NCI-H146 treated with DMSO at 0.1 percent for 48 hours (cell line): ENCODE measurements around the gene SMG6.
A peak's percentile ranks its signal among the peaks of the same experiment; 100 is the strongest.
"Not testable (repeated sequence)": the region's sequence is repeated elsewhere in the genome, so short reads cannot be mapped to it uniquely, and the experiment has no call there.

ENCODE experiments used
- DNase-seq: peaks from one replicate; lab custom pipeline; 2025; ENCODE audit not compliant: unreplicated experiment; lab: John Stamatoyannopoulos, UW

Gene SMG6

GRCh38 chr17:2181206-2181896 is 122.2 kb downstream of the SMG6 start:
- no peak for DNase-seq

GRCh38 chr17:2180768-2181167 is 122.8 kb downstream of the SMG6 start:
- no peak for DNase-seq

- DNase-seq: no peak
Measured at GRCh38 chr17:2179615-2180295, 123.8 kb downstream of the SMG6 start.

- DNase-seq: no peak
Measured at GRCh38 chr17:2178798-2179501, 124.6 kb downstream of the SMG6 start.

GRCh38 chr17:2177235-2177811 is 126.3 kb downstream of the SMG6 start:
- peak; percentile 54 for DNase-seq

GRCh38 chr17:2176499-2177169 is 127.0 kb downstream of the SMG6 start:
- no peak for DNase-seq

GRCh38 chr17:2175294-2175628 is 128.3 kb downstream of the SMG6 start:
- no peak for DNase-seq

GRCh38 chr17:2174468-2175293 is 128.9 kb downstream of the SMG6 start:
- no peak for DNase-seq

GRCh38 chr17:2174014-2174413 is 129.6 kb downstream of the SMG6 start:
- DNase-seq: no peak

GRCh38 chr17:2172999-2173398 is 130.6 kb downstream of the SMG6 start:
- no peak for DNase-seq

- DNase-seq: no peak
Measured at GRCh38 chr17:2172077-2172851, 131.3 kb downstream of the SMG6 start.

- DNase-seq: no peak
Measured at GRCh38 chr17:2171702-2172076, 131.9 kb downstream of the SMG6 start.

GRCh38 chr17:2170023-2170422 is 133.6 kb downstream of the SMG6 start:
- DNase-seq: no peak

GRCh38 chr17:2165723-2166122 is 137.9 kb downstream of the SMG6 start:
- not testable (repeated sequence) for DNase-seq

- no peak for DNase-seq
Measured at GRCh38 chr17:2158396-2158780, 145.2 kb downstream of the SMG6 start.

- no peak for DNase-seq
Measured at GRCh38 chr17:2157675-2158395, 145.8 kb downstream of the SMG6 start.

GRCh38 chr17:2157081-2157480 is 146.5 kb downstream of the SMG6 start:
- DNase-seq: no peak

- DNase-seq: no peak
Measured at GRCh38 chr17:2156666-2157065, 146.9 kb downstream of the SMG6 start.

GRCh38 chr17:2155573-2155972 is 148.0 kb downstream of the SMG6 start:
- no peak for DNase-seq
